Measurements from ENCODE around the gene NBPF6.
"Not testable (repeated sequence)": the region's sequence is repeated elsewhere in the genome, so short reads cannot be mapped to it uniquely, and the experiment has no call there.

The NBPF6 gene, protein sequence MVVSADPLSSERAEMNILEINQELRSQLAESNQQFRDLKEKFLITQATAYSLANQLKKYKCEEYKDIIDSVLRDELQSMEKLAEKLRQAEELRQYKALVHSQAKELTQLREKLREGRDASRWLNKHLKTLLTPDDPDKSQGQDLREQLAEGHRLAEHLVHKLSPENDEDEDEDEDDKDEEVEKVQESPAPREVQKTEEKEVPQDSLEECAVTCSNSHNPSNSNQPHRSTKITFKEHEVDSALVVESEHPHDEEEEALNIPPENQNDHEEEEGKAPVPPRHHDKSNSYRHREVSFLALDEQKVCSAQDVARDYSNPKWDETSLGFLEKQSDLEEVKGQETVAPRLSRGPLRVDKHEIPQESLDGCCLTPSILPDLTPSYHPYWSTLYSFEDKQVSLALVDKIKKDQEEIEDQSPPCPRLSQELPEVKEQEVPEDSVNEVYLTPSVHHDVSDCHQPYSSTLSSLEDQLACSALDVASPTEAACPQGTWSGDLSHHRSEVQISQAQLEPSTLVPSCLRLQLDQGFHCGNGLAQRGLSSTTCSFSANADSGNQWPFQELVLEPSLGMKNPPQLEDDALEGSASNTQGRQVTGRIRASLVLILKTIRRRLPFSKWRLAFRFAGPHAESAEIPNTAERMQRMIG

DNA sequence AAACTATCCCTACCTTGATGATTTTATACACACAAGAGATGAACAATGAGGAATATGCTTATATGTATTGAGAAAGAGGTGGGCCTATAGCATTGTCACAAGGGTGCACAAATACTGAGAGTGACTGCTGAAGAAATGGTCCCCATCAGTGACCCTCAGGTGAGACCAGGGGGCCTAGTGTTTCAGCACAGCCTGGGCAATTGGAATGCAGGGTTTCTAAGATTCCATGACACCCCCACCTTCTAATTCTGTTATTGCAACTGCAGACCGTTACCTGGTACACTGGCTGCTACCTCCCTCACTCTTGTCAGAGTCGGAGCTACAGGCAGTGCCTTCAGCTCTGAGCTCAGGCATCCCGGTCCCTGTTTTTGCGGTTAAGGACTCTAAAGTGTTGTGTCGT, at the start of gene NBPF6:
Gene NBPF6 (plus strand): TSS at position 301 of the 400 bp plus-strand sequence. CDS start 259 bp downstream, outside the sequence.
- H3K4me3 ChIP-seq (ENCODE audit: low read length); DNase-seq (ENCODE audit: low read depth): not testable (repeated sequence)

DNA sequence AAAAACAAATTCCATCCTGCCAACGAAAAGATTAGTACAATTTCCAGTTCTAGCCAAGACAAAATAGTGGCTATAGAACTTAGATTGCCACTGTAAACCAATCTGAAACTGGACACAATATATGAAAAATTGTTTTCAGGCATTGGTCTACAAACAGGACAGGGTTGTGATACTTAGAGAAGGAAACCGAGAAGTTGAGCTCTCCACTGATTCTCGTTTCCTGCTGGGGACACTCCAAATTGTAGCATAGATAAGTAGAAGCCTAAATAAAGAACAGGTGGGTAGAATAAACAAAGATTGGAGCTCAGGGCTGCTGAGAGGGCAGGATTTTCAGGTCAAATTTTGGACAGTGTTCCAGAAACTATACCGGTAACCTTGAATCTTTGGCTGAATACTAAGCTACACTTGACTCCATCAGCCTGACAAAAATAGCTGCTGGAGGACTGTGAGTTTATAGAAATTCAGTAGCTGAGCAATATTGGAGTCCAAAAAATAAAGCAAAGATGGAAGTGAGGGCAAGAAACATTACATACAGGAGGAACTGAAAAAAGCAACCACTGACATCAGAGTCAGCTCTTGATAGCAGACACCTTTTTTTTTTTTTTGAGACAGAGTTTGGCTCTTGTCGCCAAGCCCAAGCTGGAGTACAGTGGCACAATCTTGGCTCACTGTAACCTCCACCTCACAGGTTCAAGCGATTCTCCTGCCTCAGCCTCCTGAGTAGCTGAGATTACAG, 38.9 kb upstream of the NBPF6 start:
- not testable (repeated sequence) for H3K4me3 ChIP-seq (ENCODE audit: low read length); DNase-seq (ENCODE audit: low read depth)

DNA sequence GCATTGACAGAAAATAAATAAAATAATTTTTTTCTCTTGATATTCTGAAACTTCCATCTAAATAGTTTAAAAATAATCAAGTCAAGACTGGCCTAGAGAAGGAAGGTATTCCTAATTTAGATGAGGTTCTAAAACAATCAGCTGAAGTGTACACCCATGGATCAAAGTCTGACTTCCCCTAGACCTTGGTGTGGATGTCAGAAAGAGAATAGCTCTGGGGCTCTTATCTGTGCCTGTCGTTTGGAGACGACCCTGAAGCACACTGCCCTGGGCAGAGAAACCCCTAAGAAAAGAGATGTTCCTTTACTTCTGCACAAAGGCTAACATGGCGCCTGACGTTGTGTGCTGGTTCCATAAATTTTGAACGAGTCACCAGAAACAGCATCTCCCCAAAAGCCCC, 30.0 kb upstream of the NBPF6 start:
- not testable (repeated sequence) for H3K4me3 ChIP-seq (ENCODE audit: low read length); DNase-seq (ENCODE audit: low read depth)

DNA sequence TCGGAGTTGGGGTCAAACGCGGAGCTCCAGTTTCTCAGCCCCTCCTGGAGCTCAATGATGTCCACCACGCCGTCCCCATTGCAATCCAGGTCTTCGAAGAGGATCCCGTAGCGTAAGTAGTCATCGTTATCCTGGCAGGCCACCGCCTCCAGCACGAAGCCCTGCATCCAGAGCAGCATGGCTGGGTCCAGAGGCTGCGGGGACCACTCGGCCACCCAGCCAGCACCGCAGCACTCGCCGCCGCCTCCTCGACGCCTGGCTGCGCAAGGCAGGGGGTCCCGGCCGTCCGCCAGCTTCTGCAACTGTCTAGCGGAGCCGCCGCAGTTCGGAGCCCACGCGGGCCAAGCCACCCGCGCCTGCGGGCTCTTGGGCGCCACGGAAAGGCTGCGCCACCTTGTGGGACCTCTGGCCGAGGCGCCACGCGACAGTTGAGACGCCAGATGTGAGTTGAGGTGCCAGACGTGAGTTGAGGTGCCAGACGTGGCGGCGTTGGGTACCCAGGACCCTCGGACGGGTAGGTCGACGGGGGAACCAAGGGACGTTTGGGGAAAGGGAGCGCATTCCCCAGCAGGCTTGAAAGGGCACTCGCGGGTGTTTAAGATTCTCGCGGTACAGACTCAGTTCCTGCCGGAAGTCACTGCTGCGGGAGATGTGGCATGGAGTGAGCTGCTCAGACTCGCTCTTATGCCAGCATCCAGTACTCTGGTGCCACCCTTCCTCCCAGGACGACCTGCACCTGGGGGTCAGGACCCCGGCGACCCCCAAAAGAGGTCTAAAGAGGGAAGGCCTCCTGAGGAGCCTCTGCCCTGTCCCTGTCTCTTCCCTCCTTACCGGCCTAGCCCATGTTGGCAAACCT, 28.9 kb upstream of the NBPF6 start:
- DNase-seq (ENCODE audit: low read depth); H3K4me3 ChIP-seq (ENCODE audit: low read length): not testable (repeated sequence)

DNA sequence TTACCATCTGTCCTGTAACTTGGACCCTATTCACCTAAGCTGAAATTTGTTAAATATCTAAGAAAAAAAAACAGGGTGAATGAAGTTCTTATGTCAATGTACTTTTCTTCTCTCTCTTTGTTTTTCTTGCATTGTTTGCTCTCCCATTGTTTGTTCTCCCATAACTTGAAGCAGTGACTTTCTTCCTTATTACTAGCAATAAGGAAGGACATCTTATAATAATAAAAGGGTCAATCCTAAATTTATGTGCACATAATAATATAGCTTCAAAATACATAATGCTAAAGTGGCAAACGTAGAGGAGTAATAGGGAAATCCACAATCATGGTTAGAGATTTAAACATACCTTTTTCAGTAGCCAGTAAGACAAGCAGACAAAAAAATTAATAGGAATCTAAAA, 23.3 kb upstream of the NBPF6 start:
- not testable (repeated sequence) for DNase-seq (ENCODE audit: low read depth)

GRCh38 chr1:108432002-108432401, 18.1 kb upstream of the NBPF6 start:
- not testable (repeated sequence) for H3K4me3 ChIP-seq (ENCODE audit: low read length); DNase-seq (ENCODE audit: low read depth)

More for the DNA sequence above, 23.3 kb upstream of the NBPF6 start:
- H3K4me3 ChIP-seq (ENCODE audit: low read length), result not testable (repeated sequence)

DNA sequence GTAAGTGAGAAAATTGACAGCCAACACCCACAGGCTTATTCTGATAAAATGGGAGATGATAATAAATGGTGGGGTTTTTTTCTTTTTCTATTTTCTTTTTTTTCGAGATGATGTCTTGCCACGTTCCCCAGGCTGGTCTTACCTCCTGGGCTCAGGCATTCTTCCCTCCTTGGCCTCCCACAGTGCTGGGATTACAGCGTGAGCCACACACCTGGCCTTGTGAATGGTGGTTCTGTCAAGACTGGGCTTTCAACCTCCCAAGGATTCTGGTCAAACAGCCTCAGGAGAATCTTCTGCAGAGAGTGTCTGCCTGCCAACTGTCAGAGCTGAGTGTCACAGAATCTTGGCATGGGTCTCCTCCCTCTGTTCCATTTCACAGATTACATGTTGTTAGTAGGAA, 16.7 kb upstream of the NBPF6 start:
- H3K4me3 ChIP-seq (ENCODE audit: low read length); DNase-seq (ENCODE audit: low read depth): not testable (repeated sequence)

DNA sequence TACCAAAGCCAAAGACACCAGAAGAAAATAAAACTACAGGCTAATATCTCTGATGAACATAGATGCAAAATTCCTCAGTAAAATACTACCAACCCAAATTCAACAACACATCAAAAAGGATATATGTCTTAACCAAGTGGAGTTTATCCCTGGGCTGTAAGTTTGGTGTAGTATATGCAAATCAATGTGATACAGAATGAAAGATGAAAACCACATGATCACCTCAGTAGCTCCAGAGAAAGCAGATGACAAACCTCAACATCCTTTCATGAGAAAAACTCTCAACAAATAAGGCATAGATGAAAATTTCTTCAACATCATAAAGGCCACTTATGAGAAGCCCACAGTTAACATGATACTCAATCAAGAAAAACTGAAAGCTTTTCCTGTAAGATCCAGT, 11.6 kb upstream of the NBPF6 start:
- not testable (repeated sequence) for DNase-seq (ENCODE audit: low read depth); H3K4me3 ChIP-seq (ENCODE audit: low read length)

GRCh38 chr1:108454521-108454920, 4.4 kb downstream of the NBPF6 start:
- H3K4me3 ChIP-seq (ENCODE audit: low read length); DNase-seq (ENCODE audit: low read depth): not testable (repeated sequence)

GRCh38 chr1:108458661-108459060, 8.5 kb downstream of the NBPF6 start:
- DNase-seq (ENCODE audit: low read depth); H3K4me3 ChIP-seq (ENCODE audit: low read length): not testable (repeated sequence)

DNA sequence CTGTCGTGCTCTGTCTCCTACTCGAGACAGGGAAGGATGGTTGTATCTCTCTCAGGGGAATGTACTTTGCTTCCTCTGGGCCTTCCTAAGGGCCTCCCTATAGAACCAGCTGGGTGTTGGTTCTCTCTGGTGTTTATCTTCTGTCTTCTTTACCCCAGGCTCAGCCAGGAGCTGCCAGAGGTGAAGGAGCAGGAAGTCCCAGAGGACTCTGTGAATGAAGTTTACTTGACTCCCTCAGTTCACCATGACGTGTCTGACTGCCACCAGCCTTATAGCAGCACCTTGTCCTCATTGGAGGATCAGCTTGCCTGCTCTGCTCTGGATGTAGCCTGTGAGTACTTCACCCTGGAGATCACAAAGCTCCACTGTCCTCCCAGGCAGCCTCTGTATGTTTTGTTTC, 11.6 kb downstream of the NBPF6 start:
- DNase-seq (ENCODE audit: low read depth), result not testable (repeated sequence)

GRCh38 chr1:108463962-108464361, 13.8 kb downstream of the NBPF6 start:
- H3K4me3 ChIP-seq (ENCODE audit: low read length); DNase-seq (ENCODE audit: low read depth): not testable (repeated sequence)

More for the DNA sequence above, 11.6 kb downstream of the NBPF6 start:
- H3K4me3 ChIP-seq (ENCODE audit: low read length), result not testable (repeated sequence)

DNA sequence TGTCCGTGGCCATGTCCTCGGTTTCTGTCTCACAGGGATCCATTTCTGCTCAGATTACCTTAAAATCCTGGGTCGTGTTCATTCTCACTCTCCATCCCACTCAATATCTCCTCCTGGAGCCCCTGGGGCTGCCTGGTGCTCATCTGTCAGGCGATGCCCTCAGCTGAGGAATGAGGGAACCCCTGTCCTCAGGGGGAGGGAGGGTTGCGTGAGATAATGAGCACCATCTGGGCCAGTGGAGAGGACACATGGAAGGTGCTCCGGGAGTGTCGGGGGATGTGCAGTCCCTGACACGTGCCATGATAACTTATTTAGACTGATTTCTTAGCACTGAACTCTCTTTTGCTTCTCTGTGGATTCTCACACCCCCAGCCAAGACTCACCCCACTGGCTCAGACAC, 16.0 kb downstream of the NBPF6 start:
- not testable (repeated sequence) for DNase-seq (ENCODE audit: low read depth); H3K4me3 ChIP-seq (ENCODE audit: low read length)

- not testable (repeated sequence) for DNase-seq (ENCODE audit: low read depth); H3K4me3 ChIP-seq (ENCODE audit: low read length)
Measured at GRCh38 chr1:108467155-108467554, 17.0 kb downstream of the NBPF6 start.

DNA sequence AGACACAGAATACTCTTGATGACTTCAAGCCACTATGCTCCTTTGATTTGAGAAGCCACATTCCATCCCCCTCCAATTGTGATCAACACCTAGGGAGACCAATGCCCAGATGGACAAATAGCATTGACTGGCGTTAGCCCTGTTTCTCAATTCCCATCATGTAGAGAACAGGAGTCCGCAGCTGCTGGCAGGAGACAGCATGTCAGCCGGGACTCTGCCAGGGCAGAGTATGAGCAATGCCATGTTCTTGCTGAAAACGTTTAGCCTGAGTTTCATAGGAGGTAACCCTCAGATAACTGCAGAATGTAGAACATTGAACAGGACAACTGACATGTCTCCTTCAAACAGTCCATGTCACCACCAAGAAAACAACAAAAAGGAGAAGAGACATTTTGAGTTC, 20.6 kb downstream of the NBPF6 start:
- not testable (repeated sequence) for DNase-seq (ENCODE audit: low read depth); H3K4me3 ChIP-seq (ENCODE audit: low read length)

- not testable (repeated sequence) for H3K4me3 ChIP-seq (ENCODE audit: low read length); DNase-seq (ENCODE audit: low read depth)
Measured at GRCh38 chr1:108474516-108474915, 24.4 kb downstream of the NBPF6 start.
